Endodermal cell (in vitro differentiated cells): ENCODE measurements around the gene TOM1L2. TPM values are rescaled to one million over a fixed set of nuclear protein-coding genes. Genes with fewer than 3 reads are reported as not detected.
"Not testable (repeated sequence)": the region's sequence is repeated elsewhere in the genome, so short reads cannot be mapped to it uniquely, and the experiment has no call there.

Source experiments
- DNase-seq: peaks from one replicate; pipeline ENCODE4 v3.0.0-alpha.2; 2017
- H3K27ac ChIP-seq: 2 replicates; pipeline ENCODE4 v1.5.1; 2013; ENCODE audit warnings: mild to moderate bottlenecking, low read depth, low read length, moderate library complexity
- H3K27me3 ChIP-seq: 2 replicates; pipeline ENCODE4 v1.6.1; 2013; ENCODE audit warnings: mild to moderate bottlenecking, low read length, moderate library complexity; ENCODE audit not compliant: insufficient read depth, control insufficient read depth, poor library complexity, severe bottlenecking
- H3K36me3 ChIP-seq: 2 replicates; pipeline ENCODE4 v1.7.0; 2013; ENCODE audit warnings: mild to moderate bottlenecking, low read length, moderate library complexity; ENCODE audit not compliant: control insufficient read depth, insufficient read depth
- H3K4me1 ChIP-seq: one replicate; pipeline ENCODE4 v1.7.0; 2013; ENCODE audit warnings: low read length; ENCODE audit not compliant: control insufficient read depth, insufficient read depth
- H3K4me3 ChIP-seq: 2 replicates; pipeline ENCODE4 v1.5.1; 2013; ENCODE audit warnings: mild to moderate bottlenecking, low read length, moderate library complexity
- H3K9ac ChIP-seq: 2 replicates; pipeline ENCODE4 v1.6.1; 2013; ENCODE audit warnings: mild to moderate bottlenecking, low read length, moderate library complexity; ENCODE audit not compliant: poor library complexity, severe bottlenecking; ENCODE audit errors: extremely low read depth
- H3K9me3 ChIP-seq: 2 replicates; pipeline ENCODE4 v1.6.1; 2013; ENCODE audit warnings: mild to moderate bottlenecking, low read length, moderate library complexity; ENCODE audit not compliant: control insufficient read depth
- H3K27ac Mint-ChIP-seq: 2 replicates; pipeline ENCODE4 v1.8.0; 2020; ENCODE audit warnings: mixed read lengths
- H3K27me3 Mint-ChIP-seq: 2 replicates; pipeline ENCODE4 v1.8.0; 2021; ENCODE audit warnings: mild to moderate bottlenecking, mixed read lengths; ENCODE audit not compliant: insufficient read depth
- H3K36me3 Mint-ChIP-seq: 2 replicates; pipeline ENCODE4 v1.8.0; 2020; ENCODE audit warnings: low read depth, mixed read lengths
- H3K4me1 Mint-ChIP-seq: 2 replicates; pipeline ENCODE4 v1.8.0; 2020; ENCODE audit warnings: mixed read lengths
- H3K4me3 Mint-ChIP-seq: 2 replicates; pipeline ENCODE4 v1.8.0; 2020; ENCODE audit warnings: mild to moderate bottlenecking, moderate library complexity, mixed read lengths
- H3K9me3 Mint-ChIP-seq: 2 replicates; pipeline ENCODE4 v1.8.0; 2020; ENCODE audit warnings: mild to moderate bottlenecking, mixed read lengths
- WGBS, 2 experiments: methylation state at CpG; one replicate each; pipeline versions ENCODE4 v1.1.5 to v1.1.7; 2013; ENCODE audit warnings: missing lambda C conversion rate in 2 of 2, mixed read lengths in 1 of 2; ENCODE audit not compliant: insufficient coverage in 1 of 2, insufficient read length in 1 of 2; 5-methylcytosine and 5-hydroxymethylcytosine counted together
- total RNA-seq, 2 donors: library from RNA; stranded (reverse); fragmentation: NEBNext Ultra II Directional in 1 of 2; extraction: Animal tissue kit (Norgen Biotek cat#: 25700) in 1 of 2; gene quantifications; 2 replicates in 1 of 2; 3 replicates in 1 of 2; pipeline ENCODE4 v1.2.1, GENCODE V29; 2021
- TF ChIP-seq, protein P1 (sequence below): fragments of 200-600 bp; sonication (generic); conservative IDR thresholded peaks from 2 replicates; pipeline ENCODE4 v1.5.0; 2021; ENCODE audit warnings: antibody characterized with exemption, mild to moderate bottlenecking

The TOM1L2 gene
- total RNA-seq, 2 donors from 2014 or later, result 10.2 to 11.5 TPM

- Mint-ChIP-seq H3K4me1 (peaks cover 31% of the 10 kb centered on the region), H3K4me3 (no peak overlapping the region), H3K36me3 (peaks cover 8% of the 10 kb centered on the region), H3K27me3 (no peaks in the 10 kb centered on the region), H3K27ac (no peak overlapping the region), H3K9me3 (no peaks in the 10 kb centered on the region)
- 91 to 96% methylated on average over 5 to 6 of the region's 7 CpGs for WGBS, 2 experiments
- Histone ChIP-seq H3K9me3 (no peaks in the 10 kb centered on the region), H3K4me3 (no peak overlapping the region), H3K4me1 (peaks cover 17% of the 10 kb centered on the region), H3K27ac (no peak overlapping the region), H3K27me3 (no peaks in the 10 kb centered on the region), H3K9ac (no peak overlapping the region), H3K36me3 (peaks cover 3% of the 10 kb centered on the region)
- DNase-seq, result no peak
- TF ChIP-seq, protein P1, sequence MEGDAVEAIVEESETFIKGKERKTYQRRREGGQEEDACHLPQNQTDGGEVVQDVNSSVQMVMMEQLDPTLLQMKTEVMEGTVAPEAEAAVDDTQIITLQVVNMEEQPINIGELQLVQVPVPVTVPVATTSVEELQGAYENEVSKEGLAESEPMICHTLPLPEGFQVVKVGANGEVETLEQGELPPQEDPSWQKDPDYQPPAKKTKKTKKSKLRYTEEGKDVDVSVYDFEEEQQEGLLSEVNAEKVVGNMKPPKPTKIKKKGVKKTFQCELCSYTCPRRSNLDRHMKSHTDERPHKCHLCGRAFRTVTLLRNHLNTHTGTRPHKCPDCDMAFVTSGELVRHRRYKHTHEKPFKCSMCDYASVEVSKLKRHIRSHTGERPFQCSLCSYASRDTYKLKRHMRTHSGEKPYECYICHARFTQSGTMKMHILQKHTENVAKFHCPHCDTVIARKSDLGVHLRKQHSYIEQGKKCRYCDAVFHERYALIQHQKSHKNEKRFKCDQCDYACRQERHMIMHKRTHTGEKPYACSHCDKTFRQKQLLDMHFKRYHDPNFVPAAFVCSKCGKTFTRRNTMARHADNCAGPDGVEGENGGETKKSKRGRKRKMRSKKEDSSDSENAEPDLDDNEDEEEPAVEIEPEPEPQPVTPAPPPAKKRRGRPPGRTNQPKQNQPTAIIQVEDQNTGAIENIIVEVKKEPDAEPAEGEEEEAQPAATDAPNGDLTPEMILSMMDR, result no peak
Observed at GRCh38 chr17:17957584-17957916, 14.7 kb downstream of the TOM1L2 start.

DNA sequence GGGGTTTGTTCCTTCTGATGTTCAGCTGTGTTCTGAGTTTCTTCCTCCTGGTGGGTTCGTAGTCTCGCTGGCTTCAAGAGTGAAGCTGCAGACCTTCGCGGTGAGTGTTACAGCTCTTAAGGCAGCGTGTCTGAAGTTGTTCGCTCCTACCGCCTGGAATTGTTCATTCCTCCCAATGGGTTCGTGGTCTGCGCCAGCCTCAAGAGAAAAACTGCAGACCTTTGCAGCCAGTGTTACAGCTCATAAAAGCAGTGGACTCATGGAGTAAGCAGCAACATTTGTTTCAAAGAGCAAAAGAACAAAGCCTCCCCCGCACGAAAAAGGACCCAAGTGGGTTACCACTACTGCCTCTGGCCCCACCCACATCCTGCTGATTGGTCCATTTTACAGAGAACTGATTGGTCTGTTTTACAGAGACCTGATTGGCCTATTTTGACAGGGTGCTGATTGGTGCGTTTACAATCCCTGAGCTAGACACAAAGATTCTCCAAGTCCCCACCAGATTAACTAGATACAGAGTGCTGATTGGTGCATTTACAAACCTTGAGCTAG lies 16.3 kb downstream of the TOM1L2 start:
- not testable (repeated sequence) for H3K27me3 ChIP-seq, H3K27ac Mint-ChIP-seq, H3K4me3 ChIP-seq, DNase-seq, H3K9me3 ChIP-seq, H3K36me3 Mint-ChIP-seq, H3K27ac ChIP-seq, H3K4me3 Mint-ChIP-seq, H3K9me3 Mint-ChIP-seq, H3K27me3 Mint-ChIP-seq, H3K36me3 ChIP-seq, H3K9ac ChIP-seq
- peaks cover 31% of the 10 kb centered on the region for H3K4me1 Mint-ChIP-seq
- peaks cover 17% of the 10 kb centered on the region for H3K4me1 ChIP-seq
- 97% methylated on average over 9 to 12 of the region's 12 CpGs for WGBS, 2 experiments

DNA sequence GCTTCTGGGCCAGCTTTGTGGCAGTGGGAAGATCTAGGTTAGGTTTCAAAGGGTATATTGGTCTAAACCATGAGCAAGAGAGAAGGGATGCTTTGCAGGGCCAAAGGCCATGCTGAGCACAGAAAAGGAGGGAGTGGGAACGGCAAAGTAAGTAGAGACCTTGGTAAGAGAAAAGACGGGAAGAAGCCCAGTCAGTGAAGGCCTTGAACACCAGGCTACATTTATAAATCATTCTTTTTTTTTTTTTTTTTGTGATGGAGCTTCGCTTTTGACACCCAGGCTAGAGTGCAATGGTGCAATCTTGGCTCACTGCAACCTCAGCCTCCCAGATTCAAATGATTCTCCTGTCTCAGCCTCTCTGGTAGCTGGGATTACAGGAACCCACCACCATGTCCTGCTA lies 18.1 kb downstream of the TOM1L2 start:
- Mint-ChIP-seq H3K9me3 (no peaks in the 10 kb centered on the region), H3K27me3 (no peaks in the 10 kb centered on the region), H3K4me3 (no peak overlapping the region), H3K36me3 (peaks cover 8% of the 10 kb centered on the region), H3K4me1 (peaks cover 15% of the 10 kb centered on the region), H3K27ac (no peak overlapping the region)
- TF ChIP-seq, protein P1, result no peak
- peaks cover 3% of the 10 kb centered on the region for H3K36me3 ChIP-seq
- H3K4me1 ChIP-seq, result peaks cover 4% of the 10 kb centered on the region
- no peak overlapping the region for H3K4me3 ChIP-seq
- DNase-seq, result no peak
- H3K27ac ChIP-seq, result no peak overlapping the region
- 97 to 100% methylated on average over 1 to 3 of the region's 3 CpGs for WGBS, 2 experiments
- H3K9ac ChIP-seq, result no peak overlapping the region
- H3K27me3 ChIP-seq, result no peaks in the 10 kb centered on the region
- no peaks in the 10 kb centered on the region for H3K9me3 ChIP-seq

- TF ChIP-seq, protein P1, result peak; percentile 62
Observed at GRCh38 chr17:17952691-17953090, 19.5 kb downstream of the TOM1L2 start.

More at GRCh38 chr17:17952691-17953090, 19.5 kb downstream of the TOM1L2 start:
- Histone ChIP-seq H3K27me3 (no peaks in the 10 kb centered on the region), H3K27ac (no peak overlapping the region), H3K9me3 (no peaks in the 10 kb centered on the region), H3K36me3 (peaks cover 3% of the 10 kb centered on the region), H3K9ac (no peak overlapping the region), H3K4me1 (no peaks in the 10 kb centered on the region), H3K4me3 (no peak overlapping the region)
- H3K27ac Mint-ChIP-seq, result no peak overlapping the region
- no peaks in the 10 kb centered on the region for H3K9me3 Mint-ChIP-seq
- H3K36me3 Mint-ChIP-seq, result peaks cover 8% of the 10 kb centered on the region
- 91% methylated on average over 3 of the region's 3 CpGs; no CpG with 5 or more reads in 1 of the 2 experiments for WGBS, 2 experiments
- no peak overlapping the region for H3K4me3 Mint-ChIP-seq
- H3K27me3 Mint-ChIP-seq, result no peaks in the 10 kb centered on the region
- DNase-seq, result peak; percentile 79
- H3K4me1 Mint-ChIP-seq, result peaks cover 3% of the 10 kb centered on the region
